AG04450 (cell line): ENCODE measurements around the gene CERS6. TPM values are rescaled to one million over a fixed set of nuclear protein-coding genes. Genes with fewer than 3 reads are reported as not detected.

Experiments used
- CTCF ChIA-PET: fragments of 300-600, 350-600 bp; formaldehyde crosslinking; extraction: SDS; loops from one replicate; lab custom pipeline; 2022; ENCODE audit warnings: antibody characterized with exemption, inconsistent platforms; lab: Charles Lee
- POLR2A ChIA-PET: fragments of 350-600 bp; formaldehyde crosslinking; extraction: SDS; loops from one replicate; lab custom pipeline; 2021; ENCODE audit warnings: antibody characterized with exemption, inconsistent platforms; lab: Yijun Ruan, JAX
- DNase-seq: peaks from one replicate; pipeline ENCODE4 v3.0.0-alpha.2; 2011; ENCODE audit warnings: low read depth, low spot score
- H3K27ac ChIP-seq: one replicate; pipeline ENCODE4 v1.5.1; 2012; ENCODE audit warnings: low read depth, low read length, control low read depth
- H3K27me3 ChIP-seq: one replicate; pipeline ENCODE4 v1.6.0; 2012; ENCODE audit warnings: low read length; ENCODE audit not compliant: control insufficient read depth, insufficient read depth
- H3K4me3 ChIP-seq: 2 replicates; pipeline ENCODE4 v1.5.1; 2011; ENCODE audit warnings: mild to moderate bottlenecking, low read depth, low read length, control low read depth
- H3K9me3 ChIP-seq: 2 replicates; pipeline ENCODE4 v1.5.1; 2012; ENCODE audit warnings: low read length; ENCODE audit not compliant: control insufficient read depth, insufficient read depth
- CTCF ChIP-seq: IDR thresholded peaks from 2 replicates; pipeline ENCODE4 v1.5.1; 2011; ENCODE audit warnings: low read depth, low read length, control low read depth, inconsistent platforms
- polyA plus RNA-seq: library from polyadenylated mRNA; depleted of rRNA; stranded (reverse); fragments of >200 nt; gene quantifications from 2 replicates; pipeline ENCODE4 v1.2.3, GENCODE V29; 2011

The CERS6 gene
- polyA plus RNA-seq, 1 experiment, result 6.2 TPM

- no peak for TF ChIP-seq CTCF
- ChIA-PET CTCF (no interaction called here), POLR2A (no interaction called here)
- Histone ChIP-seq H3K27me3 (no peaks in the 10 kb centered on the region), H3K9me3 (no peaks in the 10 kb centered on the region; the same call in 1 of the 2 replicates), H3K4me3 (no peak overlapping the region), H3K27ac (no peak overlapping the region)
- DNase-seq, result no peak
Measured at GRCh38 chr2:168461178-168461941, 5.3 kb downstream of the CERS6 start.

GRCh38 chr2:168461942-168462331 lies 5.9 kb downstream of the CERS6 start:
- POLR2A ChIA-PET, result no interaction called here
- TF ChIP-seq CTCF, result no peak
- Histone ChIP-seq H3K27me3 (no peaks in the 10 kb centered on the region), H3K27ac (no peak overlapping the region), H3K4me3 (no peak overlapping the region), H3K9me3 (no peaks in the 10 kb centered on the region)
- CTCF ChIA-PET, result no interaction called here
- no peak for DNase-seq

GRCh38 chr2:168462543-168463045 lies 6.5 kb downstream of the CERS6 start:
- POLR2A ChIA-PET, result no interaction called here
- DNase-seq, result no peak
- TF ChIP-seq CTCF, result no peak
- Histone ChIP-seq H3K4me3 (no peak overlapping the region), H3K9me3 (no peaks in the 10 kb centered on the region), H3K27me3 (no peaks in the 10 kb centered on the region), H3K27ac (no peak overlapping the region)
- CTCF ChIA-PET, result no interaction called here

GRCh38 chr2:168465594-168465993 lies 9.5 kb downstream of the CERS6 start:
- H3K27ac ChIP-seq, result no peak overlapping the region
- H3K9me3 ChIP-seq, result no peaks in the 10 kb centered on the region
- H3K4me3 ChIP-seq, result no peak overlapping the region
- POLR2A ChIA-PET, result no interaction called here
- no peaks in the 10 kb centered on the region for H3K27me3 ChIP-seq
- CTCF ChIA-PET, result interaction anchor here (1.8 kb wide), 1 partner anchor 119 kb away, joined by 5 read pairs; no protein-coding TSS in a partner anchor
- no peak for TF ChIP-seq CTCF
- no peak for DNase-seq

GRCh38 chr2:168466190-168466737 lies 10.2 kb downstream of the CERS6 start:
- no peak for TF ChIP-seq CTCF
- CTCF ChIA-PET, result interaction anchor here (1.8 kb wide), 1 partner anchor 120 kb away, joined by 5 read pairs; no protein-coding TSS in a partner anchor
- H3K27me3 ChIP-seq, result no peaks in the 10 kb centered on the region

More at GRCh38 chr2:168466190-168466737, 10.2 kb downstream of the CERS6 start:
- POLR2A ChIA-PET, result no interaction called here
- Histone ChIP-seq H3K27ac (no peak overlapping the region), H3K9me3 (no peaks in the 10 kb centered on the region), H3K4me3 (no peak overlapping the region)
- no peak for DNase-seq
